Anterior cingulate cortex (tissue), 58 donors: ENCODE results near the gene SLAMF1.
"Not testable (repeated sequence)": the region's sequence is repeated elsewhere in the genome, so short reads cannot be mapped to it uniquely, and the experiment has no call there.

ENCODE experiments used
- DNase-seq, 58 donors: peaks; one replicate each; lab custom pipeline; 2025; lab: John Stamatoyannopoulos, UW

Gene SLAMF1

GRCh38 chr1:160646711-160647328 is at the start of gene SLAMF1:
SLAMF1 (minus strand) TSS chr1:160647044; CDS start chr1:160646945, 99 bp downstream.
- no peak for DNase-seq

- DNase-seq: not testable (repeated sequence)
Measured at GRCh38 chr1:160692390-160692789, 45.5 kb upstream of the SLAMF1 start.

GRCh38 chr1:160685266-160685665 is 38.4 kb upstream of the SLAMF1 start:
- DNase-seq: no peak

- no peak for DNase-seq
Measured at GRCh38 chr1:160682983-160683865, 36.4 kb upstream of the SLAMF1 start.

GRCh38 chr1:160681891-160682140 is 35.0 kb upstream of the SLAMF1 start:
- DNase-seq: no peak

- DNase-seq: peak in 8 of 58 donors; percentile 1 to 24 (median 3)
Measured at GRCh38 chr1:160681066-160681890, 34.4 kb upstream of the SLAMF1 start.

- no peak for DNase-seq
Measured at GRCh38 chr1:160680399-160680798, 33.6 kb upstream of the SLAMF1 start.

- DNase-seq: no peak
Measured at GRCh38 chr1:160679893-160680292, 33.0 kb upstream of the SLAMF1 start.

- no peak for DNase-seq
Measured at GRCh38 chr1:160676869-160677597, 30.2 kb upstream of the SLAMF1 start.

- peak in 40 of 58 donors; percentile 0 to 62 (median 14) for DNase-seq
Measured at GRCh38 chr1:160675641-160676410, 29.0 kb upstream of the SLAMF1 start.

- DNase-seq: no peak
Measured at GRCh38 chr1:160674415-160674814, 27.6 kb upstream of the SLAMF1 start.

- no peak for DNase-seq
Measured at GRCh38 chr1:160672789-160673695, 26.2 kb upstream of the SLAMF1 start.

GRCh38 chr1:160671603-160672517 is 25.0 kb upstream of the SLAMF1 start:
- DNase-seq: no peak

GRCh38 chr1:160670701-160671100 is 23.9 kb upstream of the SLAMF1 start:
- no peak for DNase-seq

- no peak for DNase-seq
Measured at GRCh38 chr1:160669802-160670201, 23.0 kb upstream of the SLAMF1 start.

GRCh38 chr1:160669276-160669675 is 22.4 kb upstream of the SLAMF1 start:
- DNase-seq: no peak

GRCh38 chr1:160667896-160668295 is 21.1 kb upstream of the SLAMF1 start:
- no peak for DNase-seq

GRCh38 chr1:160666079-160666442 is 19.2 kb upstream of the SLAMF1 start:
- no peak for DNase-seq
